HepG2 (cell line): ENCODE measurements around the gene TIMM44. TPM values are rescaled to one million over a fixed set of nuclear protein-coding genes. Genes with fewer than 3 reads are reported as not detected.
A peak's percentile ranks its signal among the peaks of the same experiment; 100 is the strongest.

Source experiments
- DNMT3B ChIP-seq: conservative IDR thresholded peaks from 2 replicates; pipeline ENCODE4 v1.6.1; 2016; ENCODE audit warnings: missing biosample characterization, control low read depth
- EP300 ChIP-seq, 3 experiments: sonication (generic) in 1 of 3; formaldehyde crosslinking in 1 of 3; IDR thresholded peaks; 2 replicates each; pipeline versions ENCODE4 v1.5.1 to v1.6.1; 2011 to 2020; ENCODE audit warnings: low read depth in 2 of 3, low read length in 2 of 3, borderline replicate concordance in 1 of 3, improper control_type of control experiment in 1 of 3, mild to moderate bottlenecking in 1 of 3, missing genetic modification reagents in 1 of 3, moderate library complexity in 1 of 3
- GATAD2A ChIP-seq: IDR thresholded peaks from 2 replicates; pipeline ENCODE4 v1.6.1; 2016
- HCFC1 ChIP-seq: fragments of 150-350 bp; IDR thresholded peaks from 2 replicates; pipeline ENCODE4 v1.6.1; 2014; ENCODE audit warnings: low read depth, low read length
- HIVEP1 ChIP-seq: sonication (generic); formaldehyde crosslinking; IDR thresholded peaks from 2 replicates; pipeline ENCODE4 v1.4.0; 2020; ENCODE audit warnings: mild to moderate bottlenecking, missing genetic modification reagents
- KDM2A ChIP-seq: sonication (generic); formaldehyde crosslinking; IDR thresholded peaks from 2 replicates; pipeline ENCODE4 v1.4.0; 2020; ENCODE audit warnings: low read depth, missing genetic modification reagents, borderline replicate concordance
- MYPOP ChIP-seq: sonication (generic); formaldehyde crosslinking; IDR thresholded peaks from 2 replicates; pipeline ENCODE4 v1.8.1; 2023; ENCODE audit warnings: mild to moderate bottlenecking, moderate library complexity, missing genetic modification reagents
- NBN ChIP-seq: fragments of 450-650 bp; conservative IDR thresholded peaks from 2 replicates; pipeline ENCODE4 v1.6.1; 2017
- NCOA2 ChIP-seq: sonication (generic); formaldehyde crosslinking; IDR thresholded peaks from 2 replicates; pipeline ENCODE4 v1.8.0; 2022; ENCODE audit warnings: inconsistent platforms
- PLRG1 ChIP-seq: fragments of 450-650 bp; conservative IDR thresholded peaks from 2 replicates; pipeline ENCODE4 v1.6.1; 2016
- POGZ ChIP-seq: sonication (generic); formaldehyde crosslinking; IDR thresholded peaks from 2 replicates; pipeline ENCODE4 v1.4.0; 2020; ENCODE audit warnings: mild to moderate bottlenecking, missing genetic modification reagents
- PRDM10 ChIP-seq: sonication (generic); formaldehyde crosslinking; IDR thresholded peaks from 2 replicates; pipeline ENCODE4 v1.4.0; 2020; ENCODE audit warnings: low read depth, missing genetic modification reagents
- PREB ChIP-seq: sonication (generic); formaldehyde crosslinking; IDR thresholded peaks from 2 replicates; pipeline ENCODE4 v1.4.0; 2020; ENCODE audit warnings: missing genetic modification reagents
- SMC3 ChIP-seq: IDR thresholded peaks from 2 replicates; pipeline ENCODE4 v1.6.1; 2011; ENCODE audit warnings: low read length, improper control_type of control experiment
- SOX6 ChIP-seq, 2 experiments: fragments of 450-650 bp in 1 of 2; sonication (generic) in 1 of 2; formaldehyde crosslinking in 1 of 2; IDR thresholded peaks; 2 replicates each; pipeline versions ENCODE4 v1.4.0 to v1.6.1; 2017 to 2020; ENCODE audit warnings: antibody characterized with exemption in 1 of 2, mild to moderate bottlenecking in 1 of 2, missing genetic modification reagents in 1 of 2
- SUZ12 ChIP-seq: fragments of 150-350 bp; IDR thresholded peaks from 2 replicates; pipeline ENCODE4 v1.6.1; 2014; ENCODE audit warnings: low read depth, low read length
- ZNF260 ChIP-seq: sonication (generic); formaldehyde crosslinking; IDR thresholded peaks from 2 replicates; pipeline ENCODE4 v1.4.0; 2020; ENCODE audit warnings: missing genetic modification reagents, low read depth, mild to moderate bottlenecking, borderline replicate concordance
- ZNF335 ChIP-seq: sonication (generic); formaldehyde crosslinking; IDR thresholded peaks from 2 replicates; pipeline ENCODE4 v1.4.0; 2020; ENCODE audit warnings: missing genetic modification reagents
- ZNF781 ChIP-seq: sonication (generic); formaldehyde crosslinking; IDR thresholded peaks from 2 replicates; pipeline ENCODE4 v1.5.1; 2020; ENCODE audit warnings: borderline replicate concordance, mild to moderate bottlenecking, missing genetic modification reagents; ENCODE audit errors: not compliant biosample characterization
- ZNF891 ChIP-seq: sonication (generic); formaldehyde crosslinking; IDR thresholded peaks from 2 replicates; pipeline ENCODE4 v1.5.0; 2020; ENCODE audit warnings: mild to moderate bottlenecking, missing genetic modification reagents
- polyA plus RNA-seq, 8 experiments: library from polyadenylated mRNA; depleted of rRNA in 3 of 8; stranded (reverse) in 7 of 8; unstranded in 1 of 8; fragments of >200 nt; fragmentation: Illumina TruSeq in 4 of 8; extraction: Trizol in 4 of 8; gene quantifications; 2 replicates each; pipeline versions ENCODE4 v1.2.1 to v1.2.3, GENCODE V29; 2011 to 2016; ENCODE audit warnings: low read depth in 4 of 8, missing spikeins in 1 of 8, mixed read lengths in 1 of 8; ENCODE audit not compliant: insufficient read depth in 1 of 8
- total RNA-seq, 5 experiments: library from RNA; depleted of rRNA; stranded (reverse); fragments of >200 nt; fragmentation: Illumina TruSeq; extraction: Trizol; gene quantifications; 2 replicates each; pipeline ENCODE4 v1.2.3, GENCODE V29; 2016; ENCODE audit warnings: low read depth in 1 of 5
- TF ChIP-seq, protein P1 (sequence below): sonication (generic); formaldehyde crosslinking; IDR thresholded peaks from 2 replicates; pipeline ENCODE4 v1.4.0; 2020; ENCODE audit warnings: missing genetic modification reagents, borderline replicate concordance

TIMM44 gene
- total and polyA plus RNA-seq, 2 of the 13 experiments (the other 11 are each of a cell fraction or from before 2014, with no cell fraction given) = 42.9 to 72.6 TPM

GRCh38 chr19:7944177-7944761 is 803 bp upstream of the TIMM44 start (continued):
- TF ChIP-seq, protein P1, sequence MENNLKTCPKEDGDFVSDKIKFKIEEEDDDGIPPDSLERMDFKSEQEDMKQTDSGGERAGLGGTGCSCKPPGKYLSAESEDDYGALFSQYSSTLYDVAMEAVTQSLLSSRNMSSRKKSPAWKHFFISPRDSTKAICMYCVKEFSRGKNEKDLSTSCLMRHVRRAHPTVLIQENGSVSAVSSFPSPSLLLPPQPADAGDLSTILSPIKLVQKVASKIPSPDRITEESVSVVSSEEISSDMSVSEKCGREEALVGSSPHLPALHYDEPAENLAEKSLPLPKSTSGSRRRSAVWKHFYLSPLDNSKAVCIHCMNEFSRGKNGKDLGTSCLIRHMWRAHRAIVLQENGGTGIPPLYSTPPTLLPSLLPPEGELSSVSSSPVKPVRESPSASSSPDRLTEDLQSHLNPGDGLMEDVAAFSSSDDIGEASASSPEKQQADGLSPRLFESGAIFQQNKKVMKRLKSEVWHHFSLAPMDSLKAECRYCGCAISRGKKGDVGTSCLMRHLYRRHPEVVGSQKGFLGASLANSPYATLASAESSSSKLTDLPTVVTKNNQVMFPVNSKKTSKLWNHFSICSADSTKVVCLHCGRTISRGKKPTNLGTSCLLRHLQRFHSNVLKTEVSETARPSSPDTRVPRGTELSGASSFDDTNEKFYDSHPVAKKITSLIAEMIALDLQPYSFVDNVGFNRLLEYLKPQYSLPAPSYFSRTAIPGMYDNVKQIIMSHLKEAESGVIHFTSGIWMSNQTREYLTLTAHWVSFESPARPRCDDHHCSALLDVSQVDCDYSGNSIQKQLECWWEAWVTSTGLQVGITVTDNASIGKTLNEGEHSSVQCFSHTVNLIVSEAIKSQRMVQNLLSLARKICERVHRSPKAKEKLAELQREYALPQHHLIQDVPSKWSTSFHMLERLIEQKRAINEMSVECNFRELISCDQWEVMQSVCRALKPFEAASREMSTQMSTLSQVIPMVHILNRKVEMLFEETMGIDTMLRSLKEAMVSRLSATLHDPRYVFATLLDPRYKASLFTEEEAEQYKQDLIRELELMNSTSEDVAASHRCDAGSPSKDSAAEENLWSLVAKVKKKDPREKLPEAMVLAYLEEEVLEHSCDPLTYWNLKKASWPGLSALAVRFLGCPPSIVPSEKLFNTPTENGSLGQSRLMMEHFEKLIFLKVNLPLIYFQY (CRISPR knock-in tag) = no peak
- TF ChIP-seq PREB (CRISPR knock-in tag) = no peak
- TF ChIP-seq GATAD2A (CRISPR knock-in tag) = peak; percentile 51; the same call in 1 of the 2 replicates
- TF ChIP-seq PLRG1 = no peak
- no peak for TF ChIP-seq ZNF260 (CRISPR knock-in tag)
- TF ChIP-seq ZNF335 (CRISPR knock-in tag) = no peak
- TF ChIP-seq MYPOP (CRISPR knock-in tag) = no peak
- TF ChIP-seq NBN = no peak
- TF ChIP-seq SOX6 (IDR thresholded peaks at IDR 0.05) = no peak
- peak; percentile 5; the same call in 1 of the 2 replicates for TF ChIP-seq SOX6 (CRISPR knock-in tag; IDR thresholded peaks at IDR 0.05)
- no peak for TF ChIP-seq ZNF891 (CRISPR knock-in tag)
- TF ChIP-seq PRDM10 (CRISPR knock-in tag) = no peak
- TF ChIP-seq EP300 (IDR thresholded peaks at IDR 0.05; ENCODE audit: low read depth in 2 of 2, low read length in 2 of 2) = no peak
- 0 out of 2 replicates have a peak, but pooled peaks have one; percentile 39 for TF ChIP-seq EP300 (CRISPR knock-in tag; IDR thresholded peaks at IDR 0.05; ENCODE audit: borderline replicate concordance)
- no peak for TF ChIP-seq HCFC1
- TF ChIP-seq ZNF781 (CRISPR knock-in tag) = no peak
- no peak for TF ChIP-seq SUZ12
- TF ChIP-seq NCOA2 (CRISPR knock-in tag) = no peak
- no peak for TF ChIP-seq KDM2A
- TF ChIP-seq HIVEP1 (CRISPR knock-in tag) = no peak
- TF ChIP-seq SMC3 = peak; percentile 72
- no peak for TF ChIP-seq POGZ (CRISPR knock-in tag)
- no peak for TF ChIP-seq DNMT3B (CRISPR knock-in tag)
